Body of pancreas (tissue), 4 donors: ENCODE data around the gene PPP5C.
"Not testable (repeated sequence)": the region's sequence is repeated elsewhere in the genome, so short reads cannot be mapped to it uniquely, and the experiment has no call there.

ENCODE experiments used
- CTCF ChIP-seq, 7 experiments: fragments of 450-650 bp in 4 of 7; fragments of 200-600 bp in 3 of 7; sonication (generic) in 3 of 7; IDR thresholded peaks; one replicate each; pipeline ENCODE4 v1.5.1; 2016 to 2019; ENCODE audit warnings: antibody characterized with exemption in 7 of 7
- POLR2A ChIP-seq, 3 donors: fragments of 450-650 bp; IDR thresholded peaks; one replicate each; pipeline ENCODE4 v1.6.1; 2016; ENCODE audit warnings: antibody characterized with exemption in 3 of 3, mild to moderate bottlenecking in 2 of 3

DNA sequence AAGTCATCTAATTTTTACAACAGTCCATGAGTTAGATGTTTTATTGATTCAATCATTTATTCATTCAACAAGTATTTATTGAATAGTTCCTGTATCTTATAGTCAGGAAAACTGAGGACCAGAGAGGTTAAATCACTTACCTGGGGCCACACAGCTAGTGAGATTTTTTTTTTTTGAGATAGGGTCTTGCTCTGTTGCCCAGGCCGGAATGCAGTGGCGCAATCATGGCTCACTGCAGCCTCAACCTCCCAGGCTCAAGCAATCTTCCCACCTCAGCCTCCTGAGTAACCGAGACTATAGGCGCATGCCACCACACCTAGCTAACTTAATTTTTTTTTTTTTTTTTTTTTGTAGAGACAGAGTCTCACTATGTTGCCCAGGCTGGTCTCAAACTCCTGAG, 88.8 kb downstream of the PPP5C start:
- TF ChIP-seq CTCF, POLR2A (IDR thresholded peaks at IDR 0.05): not testable (repeated sequence)
